GM19351 (cell line): ENCODE measurements around the gene ANO1.

ENCODE experiments used
- ATAC-seq: cut with Tn5 transposase; IDR thresholded peaks from one replicate; pipeline ENCODE4 v1.9.1; 2021; ENCODE audit warnings: mild to moderate bottlenecking, moderate library complexity; ENCODE audit not compliant: unreplicated experiment

ANO1 gene

GRCh38 chr11:70111269-70112016 lies 33.3 kb downstream of the ANO1 start:
- ATAC-seq, result no peak

DNA sequence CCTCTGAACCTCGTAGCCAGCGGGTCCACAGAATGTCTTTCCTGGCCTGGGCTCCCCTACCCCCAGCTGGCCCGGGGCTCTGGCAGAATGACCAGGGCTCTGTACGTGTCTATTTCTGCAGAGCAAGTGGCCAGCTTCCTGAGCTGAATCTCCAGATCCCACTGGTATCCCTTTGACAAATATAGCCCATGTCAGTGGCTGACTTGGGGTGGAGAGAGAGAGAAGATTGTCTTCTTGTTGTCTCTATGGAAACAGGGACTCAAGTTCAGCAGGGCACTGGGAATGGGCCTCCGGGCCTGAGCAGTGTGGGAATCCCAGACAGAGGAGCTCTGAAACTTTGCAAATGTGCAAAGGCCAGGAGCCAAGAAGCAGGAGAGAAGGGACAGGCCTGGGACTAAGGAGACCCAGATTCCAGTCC lies 33.9 kb downstream of the ANO1 start:
- ATAC-seq, result no peak

DNA sequence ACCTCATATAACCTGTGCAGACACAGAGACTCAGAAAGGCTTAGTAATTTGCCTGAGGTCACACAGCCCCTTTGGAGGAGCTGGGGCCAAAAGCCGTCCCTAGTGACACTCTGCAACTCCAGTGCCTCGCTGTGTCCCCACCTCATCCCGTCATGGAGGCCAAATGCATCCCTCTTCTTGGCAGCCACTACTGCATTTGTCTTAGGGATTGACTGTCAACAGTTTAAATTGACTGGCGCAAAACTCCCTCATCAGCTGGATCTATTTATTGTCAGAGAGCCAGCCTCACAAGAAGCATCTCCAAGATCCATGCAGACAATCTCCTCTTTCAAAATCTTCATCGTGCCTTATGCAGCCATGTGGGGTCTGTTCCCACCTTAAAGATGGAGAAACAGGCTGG lies 35.7 kb downstream of the ANO1 start:
- ATAC-seq, result no peak

- ATAC-seq, result no peak
Observed at GRCh38 chr11:70115778-70116177, 37.7 kb downstream of the ANO1 start.

DNA sequence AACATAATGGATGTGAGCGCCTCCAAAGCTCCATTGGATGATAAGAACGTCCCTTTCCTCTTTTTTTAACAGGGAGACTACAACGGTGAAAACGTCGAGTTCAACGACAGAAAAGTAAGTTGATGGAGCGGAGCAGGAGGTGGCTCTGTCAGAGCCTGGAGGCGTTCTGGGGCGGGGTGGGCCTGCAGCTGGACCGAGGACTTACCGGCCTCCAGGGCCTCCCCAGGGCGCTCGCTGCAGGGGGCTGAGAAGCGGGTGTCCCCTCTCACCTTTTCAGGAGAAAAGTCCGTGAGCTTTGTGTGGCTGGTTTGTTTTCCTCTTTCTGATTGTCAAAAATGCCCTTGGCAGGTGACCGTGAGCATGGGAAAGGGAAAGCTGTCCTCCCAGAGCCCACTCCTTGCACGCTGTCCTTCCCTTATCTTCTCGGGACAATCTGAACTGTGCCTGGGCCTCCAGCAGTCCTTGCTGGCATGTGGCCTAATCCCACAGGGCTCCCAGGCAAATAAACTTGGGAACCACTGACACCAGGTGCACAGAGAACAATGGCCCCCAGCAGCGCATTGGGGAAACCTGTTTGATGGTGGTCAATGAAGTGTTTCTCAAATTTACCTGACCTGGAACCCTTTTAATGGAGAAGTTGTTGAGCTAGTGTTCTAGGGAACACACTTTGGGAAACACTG lies 38.4 kb downstream of the ANO1 start:
- ATAC-seq, result no peak

GRCh38 chr11:70117567-70118145 lies 39.5 kb downstream of the ANO1 start:
- no peak for ATAC-seq

DNA sequence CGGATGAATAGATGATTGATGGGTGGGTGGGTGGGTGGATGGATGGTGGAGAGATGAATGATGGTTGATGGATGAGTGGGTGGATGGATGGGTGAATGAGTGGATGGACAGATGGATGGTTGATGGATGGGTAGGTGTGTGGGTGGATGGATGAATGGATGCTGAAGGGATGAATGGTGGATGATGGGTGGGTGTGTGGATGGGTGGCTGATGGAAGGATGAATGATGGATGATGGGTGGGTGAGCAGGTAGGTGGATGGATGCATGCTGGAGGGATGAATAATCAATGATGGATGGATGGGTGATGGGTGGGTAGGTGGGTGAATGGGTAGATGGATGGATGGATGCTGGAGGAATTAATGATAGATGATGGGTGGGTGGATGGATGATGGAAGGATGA lies 40.5 kb downstream of the ANO1 start:
- no peak for ATAC-seq

DNA sequence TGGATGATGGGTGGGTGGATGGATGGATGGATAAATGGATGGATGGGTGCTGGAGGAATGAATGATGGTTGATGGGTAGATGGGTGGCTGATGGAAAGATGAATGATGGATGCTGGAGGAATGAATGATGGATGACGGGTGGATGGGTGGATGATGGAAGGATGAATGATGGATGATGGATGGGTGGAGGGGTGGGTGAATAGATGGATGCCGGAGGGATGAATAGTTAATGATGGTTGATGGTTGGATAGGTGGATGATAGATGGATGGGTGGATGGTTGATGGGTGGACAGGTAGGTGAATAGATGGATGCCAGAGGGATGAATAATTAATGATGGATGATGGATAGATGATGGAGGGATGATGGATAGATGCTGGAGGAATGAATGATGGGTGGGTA lies 41.4 kb downstream of the ANO1 start:
- no peak for ATAC-seq

DNA sequence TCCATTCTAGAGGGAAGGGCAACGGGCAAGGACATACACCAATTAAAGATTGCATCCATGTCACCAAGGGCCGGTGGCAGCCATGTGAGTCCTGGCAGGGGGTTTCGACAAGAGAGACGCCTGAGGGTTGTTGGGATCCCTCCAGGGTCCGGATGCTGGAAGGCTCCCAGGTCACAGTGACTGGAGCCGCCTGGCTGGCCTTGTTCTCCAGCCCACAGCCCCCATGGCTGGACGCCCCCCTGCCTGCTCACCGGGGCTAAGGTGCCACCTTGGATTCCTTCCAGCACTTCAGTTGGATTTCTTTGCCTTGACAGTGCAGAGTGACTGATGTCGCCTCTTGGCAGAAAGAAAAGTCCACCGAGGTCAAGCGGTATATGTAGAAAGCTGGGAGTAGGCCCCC lies 42.6 kb downstream of the ANO1 start:
- ATAC-seq, result no peak

DNA sequence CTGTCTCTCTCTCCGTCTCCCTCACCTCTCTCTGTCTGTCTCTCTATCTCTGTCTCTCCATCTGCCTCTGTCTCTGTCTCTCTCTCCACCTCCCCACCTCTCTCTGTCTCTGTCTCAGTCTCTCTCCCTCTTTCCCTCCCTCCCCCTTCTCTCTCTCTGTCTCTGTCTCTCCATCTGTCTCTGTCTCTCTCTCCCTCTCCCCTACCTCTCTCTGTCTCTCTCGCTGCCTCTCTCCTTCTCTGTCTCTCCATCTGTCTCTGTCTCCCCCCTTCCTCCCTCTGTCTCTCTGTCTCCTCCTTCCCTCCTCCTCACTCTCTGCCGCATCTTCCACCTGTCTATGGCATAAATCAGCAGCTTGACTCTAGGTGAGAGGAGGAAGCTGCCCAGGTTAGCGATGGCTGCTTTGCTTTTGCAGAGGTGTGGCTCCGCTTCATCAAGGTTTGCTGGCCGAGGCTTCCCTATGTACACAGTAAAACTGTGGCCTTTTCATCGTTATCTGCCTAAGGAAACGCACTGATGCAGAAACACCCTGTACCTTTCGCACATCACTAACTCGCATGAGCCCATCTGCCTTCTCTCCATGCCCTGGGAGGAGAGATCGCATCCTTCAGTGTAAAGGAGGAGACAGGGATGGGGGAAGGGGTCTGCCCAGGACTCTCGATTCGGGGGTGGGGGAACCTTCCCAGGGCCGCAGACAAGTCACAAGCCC lies 44.5 kb downstream of the ANO1 start:
- no peak for ATAC-seq

DNA sequence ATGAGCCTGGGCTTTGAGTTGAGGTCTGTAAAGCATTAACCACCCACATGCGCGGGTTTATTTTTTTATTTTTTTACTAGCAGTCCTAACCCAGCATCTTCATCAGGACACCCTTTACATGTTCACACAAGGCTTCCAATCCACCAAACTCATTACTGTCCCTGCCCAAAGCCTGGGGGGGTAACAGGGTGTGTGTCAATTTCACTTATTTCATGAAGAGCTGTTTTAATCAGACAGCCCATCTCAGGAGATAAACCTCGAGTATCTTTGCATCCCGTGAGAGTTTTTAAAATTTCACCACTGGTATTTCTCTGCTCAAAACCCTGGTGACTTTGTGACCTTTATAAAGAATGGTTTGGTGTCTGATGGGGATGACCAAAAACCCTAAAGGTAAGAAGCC lies 45.6 kb downstream of the ANO1 start:
- ATAC-seq, result no peak

DNA sequence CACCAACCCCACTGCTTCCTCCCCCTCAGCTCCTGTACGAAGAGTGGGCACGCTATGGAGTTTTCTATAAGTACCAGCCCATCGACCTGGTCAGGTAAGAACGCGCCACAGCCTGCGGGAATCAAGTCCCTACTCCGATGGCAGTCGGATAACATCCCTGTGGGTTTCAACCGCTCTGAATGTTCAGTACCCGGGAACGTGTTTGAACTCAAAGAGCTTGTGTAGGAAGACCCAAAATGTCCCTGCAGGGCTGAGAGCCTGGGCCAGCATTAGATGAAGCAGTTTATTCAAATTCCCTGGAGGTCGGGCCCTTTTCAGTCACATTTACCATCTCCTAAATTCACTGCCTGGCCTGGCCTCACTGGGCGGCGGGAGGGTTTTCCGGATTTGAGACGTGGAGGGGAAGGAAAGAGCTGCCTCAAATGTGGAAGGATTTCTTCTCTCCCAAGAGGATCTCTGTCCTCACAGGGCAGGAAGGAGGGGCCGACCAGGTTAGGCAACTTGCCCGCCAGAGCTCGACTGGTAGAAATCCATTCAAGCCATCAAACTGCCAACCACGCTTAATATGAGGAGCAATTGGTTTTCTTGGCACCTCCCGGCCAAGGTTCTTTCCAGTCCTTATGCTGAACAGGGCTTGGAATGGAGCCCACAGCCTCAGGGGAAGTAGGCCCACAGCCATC lies 46.3 kb downstream of the ANO1 start:
- ATAC-seq, result no peak

DNA sequence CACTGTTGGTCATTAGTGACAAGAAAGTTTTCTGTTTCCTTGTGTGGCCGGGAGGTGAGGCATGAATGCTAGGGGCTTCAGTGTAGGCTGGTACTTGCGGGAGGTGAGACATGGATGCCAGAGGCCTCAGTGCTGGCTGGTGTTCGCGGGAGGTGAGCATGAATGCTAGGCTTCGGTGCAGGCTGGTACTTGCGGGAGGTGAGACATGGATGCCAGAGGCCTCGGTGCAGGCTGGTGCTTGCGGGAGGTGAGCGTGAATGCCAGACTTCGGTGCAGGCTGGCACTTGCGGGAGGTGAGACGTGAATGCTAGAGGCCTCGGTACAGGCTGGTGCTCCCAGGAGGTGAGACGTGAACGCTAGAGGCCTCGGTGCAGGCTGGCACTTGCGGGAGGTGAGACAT lies 48.4 kb downstream of the ANO1 start:
- ATAC-seq, result no peak

DNA sequence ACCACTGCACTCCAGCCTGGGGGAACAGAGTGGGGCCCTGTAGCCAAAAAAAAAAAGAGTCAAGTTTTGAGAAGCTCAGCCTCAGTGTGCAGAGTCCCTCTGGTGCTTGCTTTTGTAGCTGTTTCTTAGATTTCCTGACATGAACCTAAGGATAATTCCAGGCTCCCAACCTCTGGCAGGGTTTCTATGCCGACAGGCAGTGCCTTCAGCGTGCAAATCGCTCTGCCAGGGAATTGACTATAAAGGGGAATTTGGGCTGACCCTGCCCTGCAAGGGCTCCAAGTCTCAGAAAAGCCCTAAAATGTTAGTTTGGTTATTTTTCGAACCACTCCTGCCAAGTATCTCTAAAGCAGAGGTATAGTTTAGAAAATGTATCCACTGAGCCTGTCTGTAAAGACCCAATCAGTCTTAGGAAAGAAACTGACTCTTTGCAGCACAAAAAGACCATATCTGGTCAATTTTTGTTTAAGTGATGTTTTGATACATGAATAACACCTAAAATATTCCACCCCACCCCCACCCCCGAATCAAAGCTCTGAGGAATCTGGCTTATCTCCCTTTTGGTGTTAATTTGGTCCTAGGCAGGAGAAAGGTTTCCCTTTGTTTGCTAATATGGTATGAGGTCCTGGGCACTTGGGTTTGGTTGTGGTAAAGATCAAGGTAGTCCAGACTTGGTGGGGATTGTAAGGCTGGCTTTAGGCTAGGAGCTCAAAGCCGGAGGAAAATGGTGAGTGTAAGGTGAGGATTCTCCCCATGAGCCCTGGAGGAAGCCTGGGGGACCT lies 49.7 kb downstream of the ANO1 start:
- ATAC-seq, result no peak

DNA sequence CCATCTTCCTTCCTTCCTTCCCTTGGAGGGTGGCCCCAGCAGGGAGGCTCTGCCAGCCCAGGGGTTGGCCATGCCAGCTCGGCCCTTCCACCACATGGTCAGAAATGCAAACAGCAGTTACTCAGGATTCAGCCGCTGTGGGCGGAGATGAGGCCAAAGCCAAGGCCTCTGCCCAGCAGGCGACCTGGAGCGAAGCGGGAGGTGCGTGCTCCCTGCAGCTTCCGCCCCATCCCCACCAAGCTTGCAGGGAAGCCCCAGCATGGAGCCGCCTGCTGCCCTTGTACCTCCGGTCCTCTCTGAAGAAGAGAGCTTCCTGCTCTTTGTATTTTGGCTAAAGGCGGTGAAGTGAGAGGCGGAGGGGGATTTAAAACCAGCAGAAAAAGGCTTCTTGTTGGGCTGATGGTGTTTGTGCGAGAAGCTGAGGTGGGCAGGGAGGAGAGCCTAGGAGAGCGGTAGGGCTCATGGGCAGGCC lies 50.4 kb downstream of the ANO1 start:
- ATAC-seq, result no peak

DNA sequence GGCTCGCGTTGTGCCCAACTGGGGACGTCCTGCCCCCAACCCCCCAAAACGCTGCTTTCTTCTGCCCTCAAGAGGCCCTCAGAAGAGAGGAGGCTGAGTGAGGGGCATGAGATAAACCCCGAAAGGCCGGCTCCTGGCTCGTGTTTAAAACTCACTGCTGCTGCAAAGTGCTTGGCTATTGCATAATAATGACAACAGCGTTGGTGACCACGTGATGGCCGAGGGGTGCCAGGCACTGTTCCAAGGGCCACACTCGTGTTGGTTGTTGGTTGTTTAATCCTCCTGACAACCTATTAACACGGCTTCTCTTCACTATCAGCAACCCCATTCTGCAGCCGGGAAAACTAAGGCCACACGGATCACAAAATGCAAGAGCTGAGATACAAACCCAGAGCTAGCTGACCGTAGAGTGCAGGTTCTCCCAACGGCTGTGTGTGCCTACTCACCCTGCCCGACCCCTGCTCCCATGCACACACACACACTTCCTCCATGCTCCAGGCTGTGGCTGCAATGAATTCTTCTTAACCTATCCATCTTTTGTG lies 51.0 kb downstream of the ANO1 start:
- ATAC-seq, result no peak

GRCh38 chr11:70130636-70131035 lies 52.5 kb downstream of the ANO1 start:
- no peak for ATAC-seq

- ATAC-seq, result no peak
Observed at GRCh38 chr11:70131606-70132190, 53.6 kb downstream of the ANO1 start.

GRCh38 chr11:70132641-70133040 lies 54.5 kb downstream of the ANO1 start:
- no peak for ATAC-seq
